Measurements from ENCODE around the gene FAM174B. TPM values are rescaled to one million over a fixed set of nuclear protein-coding genes. Genes with fewer than 3 reads are reported as not detected.

The FAM174B gene
- total and polyA plus RNA-seq, 10 of the 15 experiments (the other 5 are each of a cell fraction or from before 2014, with no cell fraction given): 0.71 to 15.9 (median 4.2) TPM

DNA sequence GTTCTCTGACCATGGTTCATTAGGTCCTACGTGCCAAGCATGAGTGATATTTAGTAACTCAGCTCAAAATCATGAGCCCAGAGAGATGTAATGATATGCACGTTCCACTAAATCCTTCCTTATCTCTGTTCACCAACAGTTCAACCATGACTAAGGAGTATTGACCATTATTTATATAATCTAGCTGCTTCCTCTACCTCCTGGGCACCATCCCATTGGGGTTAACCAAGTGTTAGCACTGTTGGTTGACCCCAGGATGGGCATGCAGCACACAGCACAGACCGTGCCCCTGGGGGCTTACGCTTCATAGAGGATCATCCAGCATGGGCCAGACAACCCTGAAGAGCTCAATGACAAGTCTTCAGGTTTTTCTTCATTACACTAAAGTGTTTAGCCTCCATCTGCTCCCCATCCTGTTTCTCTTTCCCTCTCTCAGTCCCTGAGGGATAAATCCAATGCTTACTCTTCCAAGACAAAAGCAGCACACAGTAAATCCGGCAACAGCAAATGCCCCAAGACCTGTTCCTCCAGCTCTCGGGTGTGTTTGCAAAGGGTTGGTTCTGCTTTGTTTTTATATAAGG, 10.4 kb downstream of the FAM174B start:
- no peak for FAIRE-seq
- no peak overlapping the region for H3K9ac ChIP-seq (ENCODE audit: control insufficient read depth, insufficient read depth, low read length)
- RAD21 ChIA-PET (ENCODE audit: unreplicated experiment): interaction anchor here (0.8 kb wide), 1 partner anchor 19 kb away, joined by 4 read pairs; no protein-coding TSS in a partner anchor
- 33% methylated on average over 6 of the region's 6 CpGs for WGBS (ENCODE audit: insufficient coverage, insufficient replicate concordance, low lambda C conversion rate, missing lambda C conversion rate)
- peaks cover 53% of the 10 kb centered on the region for H3K79me2 ChIP-seq (ENCODE audit: control insufficient read depth, insufficient read depth, low read length)
- H3K27ac ChIP-seq (ENCODE audit: control insufficient read depth, insufficient read depth): no peak overlapping the region
- no peaks in the 10 kb centered on the region for H4K20me1 ChIP-seq (ENCODE audit: control insufficient read depth, insufficient read depth)
- H2AFZ ChIP-seq (ENCODE audit: control insufficient read depth, low read depth, low read length): no peak overlapping the region
- no peak overlapping the region for H3K4me3 ChIP-seq
- H3K4me1 ChIP-seq (ENCODE audit: control insufficient read depth, insufficient read depth, low read length): peaks cover 17% of the 10 kb centered on the region
- POLR2A ChIA-PET: interaction anchor here (0.5 to 0.8 kb wide), 3 partner anchors 11 to 287 kb away, joined by 3 to 7 read pairs (median 3); no protein-coding TSS in a partner anchor
- intact Hi-C loops (cut with micrococcal nuclease; ENCODE audit: unreplicated experiment): no loop called here
- TF ChIP-seq IKZF2 (IDR thresholded peaks at IDR 0.05) (no peak), LARP7 (IDR thresholded peaks at IDR 0.05) (no peak), SUZ12 (IDR thresholded peaks at IDR 0.05; ENCODE audit: unreplicated experiment) (no peak), MYC (IDR thresholded peaks at IDR 0.05; ENCODE audit: insufficient read depth, insufficient read length, insufficient replicate concordance, low read length, severe bottlenecking) (no peak), NFXL1 (IDR thresholded peaks at IDR 0.05; ENCODE audit: borderline replicate concordance) (no peak), RELA (IDR thresholded peaks at IDR 0.05; ENCODE audit: borderline replicate concordance, partially characterized antibody) (no peak), KLF5 (IDR thresholded peaks at IDR 0.05; ENCODE audit: partially characterized antibody) (no peak), NBN (IDR thresholded peaks at IDR 0.05) (no peak), CHD2 (IDR thresholded peaks at IDR 0.05; ENCODE audit: borderline replicate concordance, low read depth, low read length) (no peak), BRCA1 (IDR thresholded peaks at IDR 0.05; ENCODE audit: low read depth, low read length) (no peak), CREB1 (IDR thresholded peaks at IDR 0.05; ENCODE audit: low read depth) (no peak), TCF7 (IDR thresholded peaks at IDR 0.05; ENCODE audit: borderline replicate concordance) (no peak), SMARCA5 (IDR thresholded peaks at IDR 0.05) (no peak), POU2F2 (IDR thresholded peaks at IDR 0.05; ENCODE audit: borderline replicate concordance, low read depth, low read length) (no peak), HCFC1 (IDR thresholded peaks at IDR 0.05; ENCODE audit: low read length) (no peak)
- TF ChIP-seq, protein P1, sequence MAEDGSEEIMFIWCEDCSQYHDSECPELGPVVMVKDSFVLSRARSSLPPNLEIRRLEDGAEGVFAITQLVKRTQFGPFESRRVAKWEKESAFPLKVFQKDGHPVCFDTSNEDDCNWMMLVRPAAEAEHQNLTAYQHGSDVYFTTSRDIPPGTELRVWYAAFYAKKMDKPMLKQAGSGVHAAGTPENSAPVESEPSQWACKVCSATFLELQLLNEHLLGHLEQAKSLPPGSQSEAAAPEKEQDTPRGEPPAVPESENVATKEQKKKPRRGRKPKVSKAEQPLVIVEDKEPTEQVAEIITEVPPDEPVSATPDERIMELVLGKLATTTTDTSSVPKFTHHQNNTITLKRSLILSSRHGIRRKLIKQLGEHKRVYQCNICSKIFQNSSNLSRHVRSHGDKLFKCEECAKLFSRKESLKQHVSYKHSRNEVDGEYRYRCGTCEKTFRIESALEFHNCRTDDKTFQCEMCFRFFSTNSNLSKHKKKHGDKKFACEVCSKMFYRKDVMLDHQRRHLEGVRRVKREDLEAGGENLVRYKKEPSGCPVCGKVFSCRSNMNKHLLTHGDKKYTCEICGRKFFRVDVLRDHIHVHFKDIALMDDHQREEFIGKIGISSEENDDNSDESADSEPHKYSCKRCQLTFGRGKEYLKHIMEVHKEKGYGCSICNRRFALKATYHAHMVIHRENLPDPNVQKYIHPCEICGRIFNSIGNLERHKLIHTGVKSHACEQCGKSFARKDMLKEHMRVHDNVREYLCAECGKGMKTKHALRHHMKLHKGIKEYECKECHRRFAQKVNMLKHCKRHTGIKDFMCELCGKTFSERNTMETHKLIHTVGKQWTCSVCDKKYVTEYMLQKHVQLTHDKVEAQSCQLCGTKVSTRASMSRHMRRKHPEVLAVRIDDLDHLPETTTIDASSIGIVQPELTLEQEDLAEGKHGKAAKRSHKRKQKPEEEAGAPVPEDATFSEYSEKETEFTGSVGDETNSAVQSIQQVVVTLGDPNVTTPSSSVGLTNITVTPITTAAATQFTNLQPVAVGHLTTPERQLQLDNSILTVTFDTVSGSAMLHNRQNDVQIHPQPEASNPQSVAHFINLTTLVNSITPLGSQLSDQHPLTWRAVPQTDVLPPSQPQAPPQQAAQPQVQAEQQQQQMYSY (CRISPR knock-in tag; IDR thresholded peaks at IDR 0.05): no peak
- TF ChIP-seq, protein P2, sequence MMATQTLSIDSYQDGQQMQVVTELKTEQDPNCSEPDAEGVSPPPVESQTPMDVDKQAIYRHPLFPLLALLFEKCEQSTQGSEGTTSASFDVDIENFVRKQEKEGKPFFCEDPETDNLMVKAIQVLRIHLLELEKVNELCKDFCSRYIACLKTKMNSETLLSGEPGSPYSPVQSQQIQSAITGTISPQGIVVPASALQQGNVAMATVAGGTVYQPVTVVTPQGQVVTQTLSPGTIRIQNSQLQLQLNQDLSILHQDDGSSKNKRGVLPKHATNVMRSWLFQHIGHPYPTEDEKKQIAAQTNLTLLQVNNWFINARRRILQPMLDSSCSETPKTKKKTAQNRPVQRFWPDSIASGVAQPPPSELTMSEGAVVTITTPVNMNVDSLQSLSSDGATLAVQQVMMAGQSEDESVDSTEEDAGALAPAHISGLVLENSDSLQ (IDR thresholded peaks at IDR 0.05): no peak
- TF ChIP-seq, protein P3, sequence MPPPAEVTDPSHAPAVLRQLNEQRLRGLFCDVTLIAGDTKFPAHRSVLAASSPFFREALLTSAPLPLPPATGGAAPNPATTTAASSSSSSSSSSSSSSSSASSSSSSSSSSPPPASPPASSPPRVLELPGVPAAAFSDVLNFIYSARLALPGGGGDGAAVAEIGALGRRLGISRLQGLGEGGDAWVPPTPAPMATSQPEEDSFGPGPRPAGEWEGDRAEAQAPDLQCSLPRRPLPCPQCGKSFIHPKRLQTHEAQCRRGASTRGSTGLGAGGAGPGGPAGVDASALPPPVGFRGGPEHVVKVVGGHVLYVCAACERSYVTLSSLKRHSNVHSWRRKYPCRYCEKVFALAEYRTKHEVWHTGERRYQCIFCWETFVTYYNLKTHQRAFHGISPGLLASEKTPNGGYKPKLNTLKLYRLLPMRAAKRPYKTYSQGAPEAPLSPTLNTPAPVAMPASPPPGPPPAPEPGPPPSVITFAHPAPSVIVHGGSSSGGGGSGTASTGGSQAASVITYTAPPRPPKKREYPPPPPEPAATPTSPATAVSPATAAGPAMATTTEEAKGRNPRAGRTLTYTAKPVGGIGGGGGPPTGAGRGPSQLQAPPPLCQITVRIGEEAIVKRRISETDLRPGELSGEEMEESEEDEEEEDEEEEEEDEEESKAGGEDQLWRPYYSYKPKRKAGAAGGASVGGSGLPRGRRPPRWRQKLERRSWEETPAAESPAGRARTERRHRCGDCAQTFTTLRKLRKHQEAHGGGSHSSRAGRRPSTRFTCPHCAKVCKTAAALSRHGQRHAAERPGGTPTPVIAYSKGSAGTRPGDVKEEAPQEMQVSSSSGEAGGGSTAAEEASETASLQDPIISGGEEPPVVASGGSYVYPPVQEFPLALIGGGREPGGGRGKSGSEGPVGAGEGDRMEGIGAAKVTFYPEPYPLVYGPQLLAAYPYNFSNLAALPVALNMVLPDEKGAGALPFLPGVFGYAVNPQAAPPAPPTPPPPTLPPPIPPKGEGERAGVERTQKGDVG (CRISPR knock-in tag; IDR thresholded peaks at IDR 0.05): no peak
- no peak for DNase-seq (ENCODE audit: low read depth, low spot score)
- CTCF ChIA-PET: interaction anchor here (0.5 to 1.8 kb wide), 5 partner anchors 8 to 343 kb away, joined by 3 to 6 read pairs (median 3); partner anchors contain the start of gene FAM174B
- no peaks in the 10 kb centered on the region for H3K27me3 ChIP-seq (replicated peaks in 1 of 2; ENCODE audit: control insufficient read depth in 2 of 2, insufficient read depth in 2 of 2, low read length in 1 of 2)
- no peaks in the 10 kb centered on the region for H3K36me3 ChIP-seq (ENCODE audit: control insufficient read depth in 2 of 2, insufficient read depth in 2 of 2, low read length in 1 of 2)
- peaks cover 9% of the 10 kb centered on the region; the same call in 2 of the 3 replicates for H3K9me3 ChIP-seq (replicated peaks; ENCODE audit: control insufficient read depth, insufficient read depth, low read length)
- no peak; the same call in 2 of the 3 replicates for ATAC-seq
- SMC1A ChIA-PET (ENCODE audit: uncharacterized antibody, unreplicated experiment): interaction anchor here (1.4 kb wide), 1 partner anchor 10 kb away, joined by 4 read pairs; no protein-coding TSS in a partner anchor
- peak overlapping the region; percentile 26; the same call in 1 of the 2 replicates for H3K4me2 ChIP-seq (ENCODE audit: control insufficient read depth, insufficient read depth)
- BruUV-seq (replicated peaks): no TSS peak
- in situ Hi-C loops (cut with MboI): no loop called here
